ENCODE results near the gene RGSL1.

- peak; percentile 26; the same call in 1 of the 2 replicates for TF ChIP-seq CTCF (conservative IDR thresholded peaks at IDR 0.05; ENCODE audit: low read depth, low read length)
- TF ChIP-seq EZH2 (IDR thresholded peaks at IDR 0.05; ENCODE audit: low read length, unreplicated experiment), result no peak
- TF ChIP-seq EZH2phosphoT487 (IDR thresholded peaks at IDR 0.05; ENCODE audit: borderline replicate concordance, low read length), result no peak
These were observed 77.7 kb downstream of the RGSL1 start for GRCh38 chr1:182527680-182528079.
